GM21737 (cell line): ENCODE results near the gene COX4I2.
A peak's percentile ranks its signal among the peaks of the same experiment; 100 is the strongest.

Experiments used
- ATAC-seq: cut with Tn5 transposase; IDR thresholded peaks from one replicate; pipeline ENCODE4 v1.9.1; 2021; ENCODE audit warnings: mild to moderate bottlenecking, moderate library complexity; ENCODE audit not compliant: unreplicated experiment

The COX4I2 gene

GRCh38 chr20:31674895-31675827 is 37.4 kb downstream of the COX4I2 start:
- ATAC-seq: peak; percentile 61

DNA sequence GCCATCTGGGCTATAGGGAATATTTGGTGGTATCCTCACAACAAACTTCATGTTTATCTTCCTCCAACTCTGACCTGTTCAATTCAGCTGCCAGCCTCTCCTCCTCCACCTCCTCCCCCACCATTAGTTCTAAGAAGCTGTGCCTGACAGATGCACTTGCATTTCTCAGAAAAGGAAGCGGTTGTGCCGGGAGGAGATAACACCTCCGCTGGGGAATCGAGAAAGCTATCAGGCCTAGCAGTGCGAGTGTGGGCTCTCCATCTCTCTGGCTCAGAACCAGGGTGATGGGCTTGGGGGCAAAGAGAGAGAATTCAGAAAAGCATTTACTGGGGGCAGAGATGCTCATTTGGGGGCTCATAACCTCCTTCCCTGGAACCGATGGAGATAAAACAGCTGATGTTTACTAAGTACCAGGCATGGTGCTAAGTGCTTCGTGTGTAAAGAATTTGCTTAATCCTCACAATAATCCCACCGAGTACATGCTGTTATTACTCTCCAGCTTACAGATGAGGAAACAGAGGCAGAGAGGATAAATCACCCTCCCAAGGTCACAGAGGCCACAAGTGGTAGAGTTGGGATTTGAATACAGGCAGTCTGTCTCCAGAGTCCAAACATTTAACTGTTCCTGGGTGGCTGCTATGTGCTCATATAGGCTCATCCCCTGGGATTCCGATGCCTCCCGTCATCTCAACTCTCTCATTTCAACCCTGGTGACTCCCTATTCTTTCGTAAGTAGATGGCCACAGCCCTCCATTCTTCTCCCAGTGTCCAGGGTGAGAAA is 38.3 kb downstream of the COX4I2 start:
- ATAC-seq: peak; percentile 42

- ATAC-seq: no peak
These were observed 38.9 kb downstream of the COX4I2 start for GRCh38 chr20:31676609-31676989.

- ATAC-seq: no peak
These were observed 40.0 kb downstream of the COX4I2 start for GRCh38 chr20:31677553-31678260.

GRCh38 chr20:31678389-31679356 is 41.0 kb downstream of the COX4I2 start:
- no peak for ATAC-seq

DNA sequence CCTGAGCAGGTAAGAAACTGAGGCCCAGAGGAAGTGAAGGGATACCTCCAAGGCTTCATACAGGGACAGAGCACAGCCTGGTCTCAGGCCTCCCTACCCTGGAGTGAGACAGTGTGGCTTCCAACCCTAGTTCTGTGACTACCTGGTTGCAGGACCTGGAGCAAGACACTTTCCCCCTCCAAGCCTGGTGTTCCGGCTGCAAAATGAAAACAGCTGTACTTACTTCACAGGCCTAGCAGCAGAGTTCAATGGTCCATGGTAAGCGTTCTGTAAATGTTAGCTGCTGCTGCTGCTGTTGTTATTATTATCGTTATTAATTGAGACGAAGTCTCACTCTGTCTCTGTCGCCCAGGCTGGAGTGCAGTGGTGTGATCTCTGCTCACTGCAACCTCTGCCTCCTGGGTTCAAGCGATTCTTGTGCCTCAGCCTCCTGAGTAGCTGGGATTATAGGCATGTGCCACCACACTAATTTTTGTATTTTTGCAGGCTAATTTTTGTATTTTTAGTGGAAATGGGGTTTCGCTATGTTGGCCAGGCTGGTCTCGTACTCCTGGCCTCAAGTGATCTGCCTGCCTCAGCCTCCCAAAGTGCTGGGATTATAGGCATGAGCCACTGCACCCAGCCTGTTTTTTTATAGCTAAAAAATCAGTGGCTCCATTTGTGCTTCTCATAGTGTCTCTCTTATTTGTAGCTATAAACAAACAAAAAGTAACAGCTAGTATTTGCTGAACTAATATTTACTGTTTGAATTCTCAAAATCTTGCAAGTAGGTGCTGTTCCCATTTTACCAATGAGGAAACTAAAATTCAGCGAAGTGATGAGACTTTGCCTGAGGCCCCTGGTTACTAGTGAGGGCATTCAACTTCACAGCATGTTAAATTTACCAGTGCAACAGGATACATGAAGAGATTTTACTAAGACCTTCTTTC is 41.9 kb downstream of the COX4I2 start:
- no peak for ATAC-seq

DNA sequence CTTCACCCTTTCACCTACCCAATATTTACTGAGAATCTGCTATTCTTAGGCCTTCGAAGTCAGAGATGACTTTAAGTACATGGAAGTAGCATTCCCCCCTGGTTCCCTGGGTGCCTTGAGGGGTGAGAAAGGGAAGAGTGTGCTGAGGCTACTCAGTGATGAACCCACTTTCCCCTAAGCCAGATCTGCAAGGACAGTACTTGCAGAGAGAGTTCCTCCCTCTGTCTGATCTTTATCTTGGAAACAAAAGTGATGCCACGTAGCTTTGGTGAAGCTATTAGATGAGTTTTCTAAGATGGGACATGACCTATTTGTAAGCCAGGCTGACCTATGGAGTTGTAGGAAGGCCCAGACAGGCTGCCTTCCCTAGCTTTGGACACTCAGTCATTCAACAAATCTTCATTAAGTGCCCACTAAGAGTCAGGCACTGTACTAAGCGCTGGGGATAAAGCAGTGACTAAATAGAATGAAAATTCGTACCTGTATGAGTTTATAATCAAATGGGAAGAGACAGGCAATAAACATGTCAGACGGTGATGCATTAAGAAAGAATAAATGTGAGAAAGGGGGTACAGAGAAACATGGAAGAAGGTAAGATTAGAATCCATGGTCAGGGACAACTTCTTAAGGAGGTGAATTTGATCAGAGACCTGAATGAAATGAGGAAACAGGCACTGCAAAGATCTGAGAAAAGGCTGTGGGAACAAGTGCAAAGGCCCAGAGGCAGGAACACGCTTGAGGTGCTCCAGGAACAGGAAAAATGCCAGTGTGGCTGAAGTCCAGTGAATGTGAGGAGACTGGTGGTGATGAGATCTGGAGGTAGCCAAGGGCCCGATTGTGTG is 42.8 kb downstream of the COX4I2 start:
- no peak for ATAC-seq

- ATAC-seq: no peak
These were observed 43.5 kb downstream of the COX4I2 start for GRCh38 chr20:31681128-31681727.

- no peak for ATAC-seq
These were observed 44.1 kb downstream of the COX4I2 start for GRCh38 chr20:31681769-31682168.

DNA sequence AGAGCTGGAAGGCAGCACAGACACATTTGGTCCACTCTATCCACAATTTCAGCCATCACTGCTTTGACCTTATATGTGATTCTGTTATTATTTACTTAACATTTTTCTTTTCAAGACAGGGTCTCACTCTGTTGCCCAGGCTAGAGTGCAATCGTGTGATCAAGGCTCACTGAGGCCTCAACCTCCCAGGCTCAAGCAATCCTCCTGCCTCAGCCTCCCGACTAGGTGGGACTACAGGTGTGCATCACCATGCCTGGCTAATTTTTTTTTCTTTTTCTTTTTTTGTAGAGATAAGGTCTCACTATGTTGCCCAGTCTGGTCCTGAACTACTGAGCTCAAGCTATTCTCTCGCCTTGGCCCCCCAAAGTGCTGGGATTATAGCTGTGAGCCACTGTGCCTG is 44.6 kb downstream of the COX4I2 start:
- no peak for ATAC-seq

DNA sequence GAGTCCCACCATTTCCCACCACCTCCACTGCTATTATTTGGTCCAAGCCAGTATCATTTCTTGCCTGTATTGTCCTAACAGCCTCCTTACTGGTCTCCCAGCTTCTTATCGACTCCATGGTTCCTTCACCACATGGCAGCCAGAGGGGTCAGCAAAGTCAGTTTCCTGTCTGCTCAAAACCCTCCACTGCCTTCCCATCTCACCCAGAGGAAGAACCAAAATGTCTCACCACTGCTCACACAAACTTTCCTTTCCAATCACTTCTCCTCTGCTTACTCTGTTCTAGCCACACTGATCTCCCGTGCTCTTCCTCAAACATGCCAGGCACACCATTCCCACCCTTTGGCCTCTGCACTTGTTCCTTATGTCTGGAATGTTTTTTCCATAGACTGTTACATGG is 45.2 kb downstream of the COX4I2 start:
- ATAC-seq: no peak

GRCh38 chr20:31684153-31685015 is 46.7 kb downstream of the COX4I2 start:
- ATAC-seq: no peak

GRCh38 chr20:31685853-31686643 is 48.3 kb downstream of the COX4I2 start:
- no peak for ATAC-seq

GRCh38 chr20:31687777-31688176 is 50.1 kb downstream of the COX4I2 start:
- no peak for ATAC-seq

GRCh38 chr20:31689141-31689540 is 51.4 kb downstream of the COX4I2 start:
- no peak for ATAC-seq

GRCh38 chr20:31690124-31690666 is 52.5 kb downstream of the COX4I2 start:
- no peak for ATAC-seq
